A549 (cell line): Measurements from ENCODE around the gene ATXN7L1. TPM values are rescaled to one million over a fixed set of nuclear protein-coding genes. Genes with fewer than 3 reads are reported as not detected.

Experiments used
- ATAC-seq, 2 experiments: fragments of 200-7000 bp in 1 of 2; fragments of >200 bp in 1 of 2; cut with Nextera tagmentation in 1 of 2; cut with Tn5 transposase in 1 of 2; 3 replicates each; pipeline versions ENCODE4 v1.8.0 to v1.9.1; 2018 to 2020; ENCODE audit warnings: mild to moderate bottlenecking in 1 of 2, moderate library complexity in 1 of 2
- CTCF ChIA-PET: fragments of 300-600 bp; sonication (Branson Sonifier 250); formaldehyde crosslinking; extraction: SDS; loops from one replicate; lab custom pipeline; 2021; ENCODE audit warnings: antibody characterized with exemption, inconsistent platforms; lab: Yijun Ruan, JAX
- POLR2A ChIA-PET: fragments of 350-600 bp; formaldehyde crosslinking; extraction: SDS; loops from one replicate; lab custom pipeline; 2021; ENCODE audit warnings: antibody characterized with exemption, inconsistent platforms; lab: Yijun Ruan, JAX
- DNase-seq, 2 experiments: peaks; one replicate each; pipeline versions ENCODE4 v3.0.0 to v3.0.0-alpha.2; 2011 to 2016; ENCODE audit warnings: low read depth in 1 of 2, low spot score in 1 of 2
- FAIRE-seq: peaks from 2 replicates; lab custom pipeline; 2011; peaks lifted over from hg19 to GRCh38; lab: Jason Lieb, UNC
- H3K27ac ChIP-seq, 2 experiments: fragments of >200 bp; sonication (Bioruptor Twin); formaldehyde crosslinking; 3 replicates each; pipeline ENCODE4 v1.5.1; 2016 to 2017
- H3K4me1 ChIP-seq: fragments of >200 bp; sonication (Bioruptor Twin); formaldehyde crosslinking; 3 replicates; pipeline ENCODE4 v1.6.1; 2016
- H3K4me2 ChIP-seq: fragments of >200 bp; sonication (Bioruptor Twin); formaldehyde crosslinking; 3 replicates; pipeline ENCODE4 v1.6.1; 2016
- H3K4me3 ChIP-seq: fragments of >200 bp; sonication (Bioruptor Twin); formaldehyde crosslinking; 3 replicates; pipeline ENCODE4 v1.5.1; 2016
- H3K9me3 ChIP-seq: fragments of >200 bp; sonication (Bioruptor Twin); formaldehyde crosslinking; 3 replicates; pipeline ENCODE4 v1.6.1; 2016
- BCL3 ChIP-seq: fragments of >200 bp; sonication (Bioruptor Twin); formaldehyde crosslinking; IDR thresholded peaks from 3 replicates; pipeline ENCODE4 v1.6.1; 2016
- CBX8 ChIP-seq: fragments of 200-600 bp; sonication (generic); IDR thresholded peaks from 2 replicates; pipeline ENCODE4 v1.6.1; 2016
- CHD2 ChIP-seq: fragments of 150-350 bp; IDR thresholded peaks from 2 replicates; pipeline ENCODE4 v1.6.1; 2014; ENCODE audit warnings: low read length; ENCODE audit not compliant: partially characterized antibody
- CTCF ChIP-seq: fragments of >200 bp; sonication (Bioruptor Twin); formaldehyde crosslinking; IDR thresholded peaks from 3 replicates; pipeline ENCODE4 v1.5.1; 2016
- FOSL2 ChIP-seq, 2 experiments: fragments of 450-650 bp in 1 of 2; fragments of >200 bp in 1 of 2; sonication (Bioruptor Twin) in 1 of 2; formaldehyde crosslinking; IDR thresholded peaks; 2 replicates each; pipeline versions ENCODE4 v1.5.0 to v1.6.1; 2016 to 2020; ENCODE audit warnings: mild to moderate bottlenecking in 1 of 2, moderate library complexity in 1 of 2
- GATA3 ChIP-seq: IDR thresholded peaks from 2 replicates; pipeline ENCODE4 v1.6.1; 2012; ENCODE audit warnings: borderline replicate concordance
- HEYL ChIP-seq: fragments of 250-450 bp; sonication (Bioruptor Pico); IDR thresholded peaks from 2 replicates; pipeline ENCODE4 v1.8.0; 2021; ENCODE audit warnings: mild to moderate bottlenecking, moderate library complexity
- HOXB5 ChIP-seq: fragments of 250-450 bp; sonication (Bioruptor Pico); IDR thresholded peaks from 2 replicates; pipeline ENCODE4 v1.5.0; 2020; ENCODE audit warnings: mild to moderate bottlenecking, moderate library complexity
- KDM5A ChIP-seq: fragments of 200-600 bp; sonication (generic); IDR thresholded peaks from 2 replicates; pipeline ENCODE4 v1.6.1; 2016; ENCODE audit warnings: antibody characterized with exemption, mild to moderate bottlenecking
- PBX3 ChIP-seq: IDR thresholded peaks from 2 replicates; pipeline ENCODE4 v1.6.1; 2012
- POLR2AphosphoS2 ChIP-seq: conservative IDR thresholded peaks from 2 replicates; pipeline ENCODE4 v1.6.1; 2012; ENCODE audit warnings: low read length, improper control_type of control experiment, inconsistent platforms
- RAD21 ChIP-seq, 2 experiments: fragments of >200 bp in 1 of 2; sonication (Bioruptor Twin) in 1 of 2; formaldehyde crosslinking in 1 of 2; IDR thresholded peaks in 1 of 2; conservative IDR thresholded peaks in 1 of 2; 2 replicates in 1 of 2; 3 replicates in 1 of 2; pipeline ENCODE4 v1.6.1; 2012 to 2018; ENCODE audit warnings: inconsistent platforms in 1 of 2
- RARB ChIP-seq: fragments of 250-450 bp; sonication (Bioruptor Pico); IDR thresholded peaks from 2 replicates; pipeline ENCODE4 v1.8.0; 2021; ENCODE audit warnings: mild to moderate bottlenecking, moderate library complexity
- RCOR1 ChIP-seq: fragments of 150-350 bp; IDR thresholded peaks from 2 replicates; pipeline ENCODE4 v1.6.1; 2014; ENCODE audit warnings: antibody characterized with exemption, low read length, low read depth
- REST ChIP-seq: fragments of 200-600 bp; sonication (generic); IDR thresholded peaks from 2 replicates; pipeline ENCODE4 v1.6.1; 2016; ENCODE audit warnings: antibody characterized with exemption, mild to moderate bottlenecking, moderate library complexity
- SMC3 ChIP-seq: fragments of >200 bp; sonication (Bioruptor Twin); formaldehyde crosslinking; IDR thresholded peaks from 3 replicates; pipeline ENCODE4 v1.6.1; 2018; ENCODE audit warnings: inconsistent platforms
- TP53 ChIP-seq: fragments of 250-450 bp; sonication (Bioruptor Pico); IDR thresholded peaks from 2 replicates; pipeline ENCODE4 v1.5.0; 2021; ENCODE audit warnings: mild to moderate bottlenecking, moderate library complexity
- WGBS: methylation state at CpG from one replicate; pipeline ENCODE4 v1.1.6; 2017; ENCODE audit errors: missing lambda C conversion rate; 5-methylcytosine and 5-hydroxymethylcytosine counted together
- polyA plus RNA-seq, 4 experiments: library from polyadenylated mRNA; depleted of rRNA in 3 of 4; stranded (reverse); fragments of >200 nt; fragmentation: RNase III in 1 of 4; extraction: RNeasy Plus Mini Kit Qiagen cat#74134 plus additional on column Dnase treatment in 1 of 4; gene quantifications; 2 replicates in 3 of 4; 3 replicates in 1 of 4; pipeline ENCODE4 v1.2.3, GENCODE V29; 2011 to 2017
- TF ChIP-seq, protein P1 (sequence below): IDR thresholded peaks from 2 replicates; pipeline ENCODE4 v1.6.1; 2012; ENCODE audit warnings: low read depth, borderline replicate concordance

ATXN7L1 gene
- polyA plus RNA-seq, 2 of the 4 experiments (the other 2 are of a cell fraction), result 4.5 to 5.7 TPM

DNA sequence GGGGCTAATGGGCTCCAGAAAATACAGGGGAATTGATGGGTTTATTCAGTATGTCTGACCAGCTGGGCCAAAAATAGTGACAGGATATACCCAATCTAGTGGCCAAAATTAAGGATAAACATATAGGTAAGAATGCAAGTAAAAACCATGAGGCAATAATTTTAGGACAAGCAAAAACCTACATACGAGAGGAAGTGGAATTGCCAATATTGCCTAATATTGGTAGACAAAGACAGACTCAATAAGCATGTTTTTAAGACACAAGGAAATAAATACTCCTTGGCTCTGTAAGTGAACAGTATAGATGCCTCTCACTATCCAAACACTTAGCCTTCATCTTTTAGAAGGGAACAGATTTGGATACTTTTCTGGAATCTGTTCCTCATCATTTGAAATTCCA lies 51.0 kb downstream of the ATXN7L1 start:
- DNase-seq, result no peak
- ATAC-seq, result no peak
- Histone ChIP-seq H3K4me2 (no peak overlapping the region), H3K9me3 (no peaks in the 10 kb centered on the region), H3K4me1 (peaks cover 26% of the 10 kb centered on the region), H3K4me3 (no peak overlapping the region), H3K27ac (no peak overlapping the region)
- ChIA-PET POLR2A (no interaction called here), CTCF (interaction anchor here (0.7 to 2.0 kb wide), 4 partner anchors 18 to 162 kb away, joined by 4 to 5 read pairs (median 4); no protein-coding TSS in a partner anchor)
- FAIRE-seq, result no peak
- 86% methylated on average over 1 of the region's 1 CpG for WGBS
- TF ChIP-seq SMC3 (no peak), FOSL2 (IDR thresholded peaks at IDR 0.05) (no peak), FOSL2 (CRISPR knock-in tag; IDR thresholded peaks at IDR 0.05) (no peak), CBX8 (no peak), TP53 (no peak), PBX3 (no peak), REST (no peak), CHD2 (no peak), HOXB5 (CRISPR knock-in tag) (no peak), BCL3 (no peak), GATA3 (no peak), KDM5A (no peak)
- TF ChIP-seq, protein P1, sequence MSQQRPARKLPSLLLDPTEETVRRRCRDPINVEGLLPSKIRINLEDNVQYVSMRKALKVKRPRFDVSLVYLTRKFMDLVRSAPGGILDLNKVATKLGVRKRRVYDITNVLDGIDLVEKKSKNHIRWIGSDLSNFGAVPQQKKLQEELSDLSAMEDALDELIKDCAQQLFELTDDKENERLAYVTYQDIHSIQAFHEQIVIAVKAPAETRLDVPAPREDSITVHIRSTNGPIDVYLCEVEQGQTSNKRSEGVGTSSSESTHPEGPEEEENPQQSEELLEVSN, result no peak

GRCh38 chr7:105822806-105823205 lies 53.6 kb downstream of the ATXN7L1 start:
- WGBS, result 95% methylated on average over 1 of the region's 1 CpG
- H3K4me1 ChIP-seq, result peaks cover 12% of the 10 kb centered on the region
- CTCF ChIA-PET, result interaction anchor here (1.1 to 1.4 kb wide), 4 partner anchors 10 to 221 kb away, joined by 3 to 9 read pairs (median 4); no protein-coding TSS in a partner anchor
- H3K4me3 ChIP-seq, result no peak overlapping the region
- no peak for FAIRE-seq
- TF ChIP-seq PBX3, result no peak
- no peak for TF ChIP-seq CBX8
- no peak for TF ChIP-seq RAD21 (conservative IDR thresholded peaks at IDR 0.05 in 1 of 2, IDR thresholded peaks at IDR 0.05 in 1 of 2)
- TF ChIP-seq BCL3, result no peak
- no peak for TF ChIP-seq HEYL
- TF ChIP-seq RCOR1, result no peak
- TF ChIP-seq RARB (CRISPR knock-in tag), result no peak
- TF ChIP-seq CTCF, result no peak
- no peak for TF ChIP-seq POLR2AphosphoS2
- no peak for ATAC-seq
- POLR2A ChIA-PET, result no interaction called here
- DNase-seq, result no peak
- H3K4me2 ChIP-seq, result no peak overlapping the region
- no peaks in the 10 kb centered on the region for H3K9me3 ChIP-seq
- no peak overlapping the region for H3K27ac ChIP-seq
